NCI-H2081 (cell line): Measurements from ENCODE around the gene CHST8.

Source experiments
- DNase-seq, 2 experiments: peaks; one replicate each; lab custom pipeline; 2025; lab: John Stamatoyannopoulos, UW

CHST8 gene

DNA sequence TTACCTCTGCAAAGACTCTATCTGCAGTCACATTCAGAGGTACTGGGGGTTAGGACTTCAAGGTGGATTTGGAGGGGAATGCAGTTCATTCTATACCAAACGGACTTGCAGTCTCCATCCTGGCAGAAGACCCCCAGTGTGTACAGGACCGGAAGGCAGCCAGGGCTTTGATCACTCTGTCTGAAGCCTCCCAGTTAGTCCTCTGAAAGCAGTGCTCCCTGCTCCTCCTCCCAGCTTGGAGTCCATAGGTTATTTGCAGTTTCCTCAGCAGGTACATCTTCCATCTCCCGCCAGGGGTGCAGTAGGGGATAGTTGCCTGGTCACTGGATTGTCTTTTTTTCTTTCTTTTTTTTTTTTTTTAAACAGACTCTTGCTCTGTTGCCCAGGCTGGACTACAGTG, 96.1 kb downstream of the CHST8 start:
- no peak for DNase-seq

DNA sequence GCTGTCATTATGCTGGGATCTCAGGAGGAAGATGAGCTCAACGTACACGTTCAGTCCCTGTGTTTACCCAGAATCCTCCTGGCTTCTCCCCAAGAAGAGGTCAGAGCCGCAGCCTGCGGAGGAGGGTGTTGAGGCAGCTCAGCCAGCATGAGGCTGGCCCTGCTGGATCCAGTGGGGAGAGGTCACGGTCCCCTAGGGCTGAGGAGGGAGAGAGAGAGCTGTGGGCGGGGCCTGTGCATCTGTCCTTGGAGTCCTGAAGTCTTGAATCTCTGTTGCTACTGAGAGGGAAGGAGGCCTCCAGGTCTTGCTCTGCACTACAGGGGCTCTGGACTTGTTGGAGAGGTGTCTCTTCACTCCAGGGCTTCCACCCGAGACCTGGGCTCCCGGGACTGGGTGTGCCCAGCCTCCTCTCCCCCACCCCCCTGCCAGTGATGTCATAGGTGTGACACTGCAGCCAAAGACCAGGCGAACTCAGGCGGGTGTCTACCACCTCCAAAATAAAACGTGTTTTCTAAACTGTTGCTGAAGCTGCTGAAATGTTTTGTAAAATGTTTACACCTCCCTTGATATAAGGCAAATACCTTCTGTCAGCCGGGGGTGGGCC, 97.0 kb downstream of the CHST8 start:
- DNase-seq, result no peak

DNA sequence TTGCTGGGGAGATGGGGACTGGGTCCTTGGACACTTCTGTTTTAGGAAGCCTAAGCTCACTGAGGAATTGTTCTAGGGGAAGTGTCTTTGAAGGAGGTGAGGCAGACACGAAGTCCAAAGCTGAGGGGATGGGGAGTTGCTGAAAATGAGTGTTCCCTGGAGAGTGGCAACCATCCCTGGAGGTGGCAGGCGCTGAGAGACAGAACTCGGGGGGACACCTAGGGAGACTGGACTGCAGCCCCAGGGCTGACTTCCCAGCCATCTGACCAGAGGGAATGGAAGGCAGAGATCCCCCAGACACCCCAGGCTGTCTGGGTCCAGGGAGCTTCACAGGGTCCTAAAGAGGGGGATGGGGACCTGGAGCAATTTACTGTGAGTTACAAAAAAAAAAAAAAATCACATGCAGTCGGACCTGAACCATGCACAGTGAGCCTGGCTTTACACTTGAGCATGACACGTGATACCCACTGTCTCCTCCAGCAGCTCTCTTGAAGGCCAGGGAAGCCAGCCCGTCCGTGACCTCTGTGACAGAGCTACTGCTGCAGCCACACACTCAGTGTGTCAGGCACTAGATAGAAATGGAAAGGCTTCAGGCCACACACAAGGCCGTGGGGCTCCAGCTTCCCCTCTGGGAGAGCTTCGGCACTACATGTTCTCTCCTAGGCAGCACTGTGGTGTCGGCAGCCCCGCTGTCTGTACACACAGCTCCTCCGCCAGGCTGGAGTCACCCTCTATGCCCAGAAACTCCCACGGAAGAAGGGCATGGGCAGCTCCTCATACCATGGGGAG, 97.8 kb downstream of the CHST8 start:
- DNase-seq, result no peak

DNA sequence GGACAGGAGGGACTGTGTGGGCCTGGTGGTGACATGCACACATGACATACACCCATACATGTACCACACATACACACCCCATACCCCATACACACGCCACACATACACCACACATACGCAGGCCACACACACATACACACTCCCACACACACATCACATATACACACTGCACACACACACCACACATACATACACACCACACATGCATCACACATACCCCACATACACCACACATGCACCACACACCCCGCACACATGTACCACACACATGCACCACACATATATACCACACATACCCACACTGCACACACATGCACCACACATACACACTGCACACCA, 98.4 kb downstream of the CHST8 start:
- no peak for DNase-seq

DNA sequence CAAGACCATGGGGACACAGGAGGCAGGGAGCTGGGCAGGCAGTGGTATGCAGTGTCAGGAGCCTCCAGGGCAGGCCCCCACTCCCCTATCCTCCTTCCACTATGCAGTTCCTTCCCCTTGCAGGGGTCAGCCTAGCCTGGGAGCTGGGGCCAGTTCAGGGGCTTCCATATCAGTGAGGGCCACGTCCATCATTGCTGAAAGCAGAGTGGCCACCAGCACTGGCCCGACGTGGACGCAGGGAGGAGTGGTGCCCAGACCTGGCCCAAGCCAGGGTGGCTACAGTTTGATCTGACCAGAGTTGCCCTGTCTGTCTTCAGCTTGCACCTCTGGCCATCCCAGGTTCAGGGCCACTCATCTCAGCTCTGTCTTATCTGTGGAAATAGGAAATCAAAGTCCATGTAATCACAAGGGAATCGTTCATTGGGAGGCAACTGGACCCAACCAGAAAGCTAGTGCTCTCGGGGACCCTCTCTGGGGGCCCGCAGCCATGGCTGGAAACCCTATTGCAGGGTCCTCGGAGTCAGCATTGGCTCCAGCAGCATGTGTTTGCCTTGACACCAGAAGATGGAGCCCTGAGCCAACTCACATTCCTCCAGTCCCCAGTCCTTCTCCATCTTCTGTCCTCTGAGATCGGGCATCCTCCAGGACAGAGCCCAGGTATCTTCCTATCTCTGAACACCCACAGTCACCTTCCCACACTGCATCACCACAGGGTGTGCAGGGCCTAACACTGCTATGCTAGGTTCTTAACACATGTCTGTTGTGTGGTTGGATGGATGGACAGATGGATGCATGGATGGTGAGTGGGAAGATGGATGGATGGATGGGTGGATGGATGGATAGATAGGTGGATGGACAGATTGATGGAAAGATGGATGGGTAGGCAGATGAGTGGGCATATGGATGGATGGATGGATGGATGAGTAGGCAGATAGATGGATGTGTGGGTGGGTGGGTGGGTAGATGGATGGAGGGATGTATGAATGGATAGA, 99.2 kb downstream of the CHST8 start:
- DNase-seq, result no peak

DNA sequence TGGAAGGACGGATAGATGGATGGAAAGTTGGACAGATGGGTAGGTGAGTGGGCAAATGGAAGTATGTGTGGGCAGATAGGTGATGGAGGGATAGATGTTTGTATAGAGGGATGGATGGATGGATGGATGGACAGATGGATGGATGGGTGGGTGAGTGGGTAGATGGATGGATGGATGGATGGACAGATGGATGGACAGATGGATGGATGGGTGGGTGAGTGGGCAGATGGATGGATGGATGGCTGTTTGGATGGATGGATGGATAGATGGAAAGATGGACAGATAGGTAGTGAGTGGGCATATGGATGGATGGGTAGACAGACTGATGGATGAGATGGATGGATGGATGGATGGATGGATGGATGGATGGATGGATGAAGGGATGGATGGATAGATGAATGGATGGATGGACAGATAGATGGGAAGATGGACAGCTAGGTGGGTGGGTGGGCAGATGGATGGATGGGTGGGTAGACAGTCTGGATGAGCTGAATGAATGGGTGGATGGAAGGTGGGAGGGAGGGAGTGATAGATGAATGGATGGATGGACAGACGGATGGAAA, 100.1 kb downstream of the CHST8 start:
- no peak for DNase-seq

DNA sequence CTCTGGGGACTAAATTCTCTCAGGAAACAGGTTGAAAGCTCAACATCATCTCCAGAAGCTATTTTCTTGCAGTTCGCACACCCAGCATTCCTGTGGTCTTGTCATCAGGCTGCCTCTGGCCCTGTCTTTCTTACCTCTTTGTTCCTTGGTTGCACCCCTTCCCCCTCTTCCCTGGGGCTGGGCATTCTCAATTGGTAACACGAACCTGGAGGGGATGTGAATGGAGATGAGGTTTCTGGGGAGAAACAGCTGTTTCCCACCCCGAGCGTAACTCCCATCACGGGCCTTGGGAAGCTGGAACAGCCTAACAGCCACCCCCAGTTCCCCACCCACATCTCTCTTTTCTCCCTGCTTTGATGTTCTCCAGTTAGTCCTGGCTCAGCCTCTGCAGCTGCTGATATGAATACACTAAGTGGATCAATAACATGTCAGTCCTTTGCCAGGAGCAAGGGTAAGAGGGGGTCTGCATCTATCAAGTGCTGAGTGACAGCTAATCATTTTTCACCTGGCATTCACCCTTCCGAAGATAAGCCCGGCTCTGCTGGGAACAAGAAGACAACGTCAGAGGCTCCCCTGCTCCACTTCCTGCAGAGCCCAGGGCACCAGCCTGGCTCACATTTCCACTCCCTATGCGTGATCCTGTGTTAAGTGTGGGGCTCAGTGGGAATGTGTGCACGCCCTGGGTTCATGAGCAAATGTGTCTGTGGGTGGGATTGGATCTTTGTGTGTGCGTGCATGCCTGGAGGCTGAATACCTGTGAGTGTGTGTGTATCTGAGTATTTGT, 100.9 kb downstream of the CHST8 start:
- no peak for DNase-seq

DNA sequence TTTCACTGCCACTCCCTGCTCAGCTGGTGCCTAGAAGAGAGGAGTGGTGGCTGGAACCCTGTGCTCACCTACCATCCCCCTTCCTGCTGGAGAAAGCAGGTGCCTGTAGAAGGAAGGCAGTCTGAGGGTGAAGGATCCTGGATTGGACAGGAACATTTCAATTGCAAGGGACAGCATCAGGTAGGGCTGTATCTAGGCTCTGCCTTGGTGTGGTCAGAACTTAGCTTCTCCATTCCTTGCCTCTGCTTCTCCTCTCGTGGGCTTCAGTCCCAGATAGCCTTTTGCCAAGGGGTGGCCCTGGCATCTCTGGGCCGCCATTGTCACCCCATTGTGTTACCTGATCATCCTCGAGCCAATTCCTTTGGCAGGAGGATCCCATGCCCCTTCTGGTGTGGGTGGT, 101.8 kb downstream of the CHST8 start:
- DNase-seq, result no peak

DNA sequence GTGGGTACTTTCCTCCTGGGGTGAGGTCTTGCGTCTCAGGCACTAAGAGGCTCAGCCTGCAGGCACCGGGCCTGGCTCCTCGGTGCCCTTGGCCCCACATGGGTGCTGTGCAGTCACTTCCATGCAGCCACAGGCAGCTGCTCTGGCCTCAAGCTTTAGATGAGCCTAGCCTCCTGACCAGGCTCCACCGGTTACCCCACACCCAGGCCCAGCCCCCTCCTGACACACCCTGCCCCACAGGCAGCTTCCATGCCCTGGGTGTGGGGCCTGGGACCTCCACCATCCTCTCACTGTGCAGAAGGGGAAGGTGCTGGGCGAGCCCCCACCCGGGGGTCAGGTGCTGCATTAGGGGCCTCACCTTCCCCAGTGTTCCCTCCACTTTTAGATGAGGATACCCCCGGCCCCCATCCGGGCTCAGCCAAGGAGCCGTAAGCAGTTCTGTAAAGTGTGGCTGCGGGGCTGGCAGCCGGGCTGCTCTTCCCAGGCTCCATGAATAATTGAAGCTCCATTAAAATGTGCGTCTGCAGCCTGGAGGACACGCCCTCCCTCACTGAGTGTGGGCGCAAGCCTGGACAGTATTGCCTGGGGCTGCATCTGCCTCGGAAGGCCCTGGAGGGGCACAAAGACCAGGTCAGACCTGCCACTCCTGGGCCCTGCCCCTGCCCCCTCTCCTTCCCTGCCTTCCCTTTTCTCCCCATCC, 102.4 kb downstream of the CHST8 start:
- no peak for DNase-seq

DNA sequence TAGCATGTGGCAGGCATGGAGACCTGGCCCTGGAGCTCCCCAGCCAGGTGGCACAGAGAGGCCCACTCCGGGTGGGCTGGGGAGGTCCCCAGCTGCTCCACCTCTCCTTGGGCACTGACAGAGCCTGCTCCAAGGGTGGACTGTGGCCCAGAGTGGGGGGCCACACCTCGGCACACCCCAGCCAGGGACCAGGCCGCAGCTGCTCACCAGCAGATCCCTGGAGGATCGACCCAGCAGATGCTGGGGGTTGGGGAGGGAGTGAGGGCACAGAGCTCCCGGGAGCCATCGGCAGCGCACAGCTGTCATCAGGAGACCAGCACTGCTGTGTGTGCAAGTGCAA, 102.9 kb downstream of the CHST8 start:
- no peak for DNase-seq

DNA sequence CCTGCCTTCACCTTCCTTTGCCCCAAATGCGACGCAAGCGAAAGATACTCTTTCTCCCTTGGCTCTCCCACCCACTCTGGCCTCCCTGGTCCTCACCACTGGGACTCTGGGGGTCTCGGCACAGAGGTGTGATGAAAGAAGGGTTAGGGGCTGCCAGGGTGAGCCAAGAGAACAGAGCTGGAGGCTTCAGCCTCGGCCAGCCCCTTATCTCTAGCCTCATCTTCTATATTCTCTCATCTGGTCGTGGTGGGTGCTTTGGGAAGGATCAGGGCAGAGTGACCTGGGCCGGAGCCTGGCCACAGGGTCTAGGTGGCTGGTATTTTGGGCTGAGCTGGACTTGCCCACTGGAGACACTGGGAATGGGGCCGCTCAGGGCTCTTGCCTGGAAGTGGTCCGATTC, 103.8 kb downstream of the CHST8 start:
- DNase-seq, result no peak

DNA sequence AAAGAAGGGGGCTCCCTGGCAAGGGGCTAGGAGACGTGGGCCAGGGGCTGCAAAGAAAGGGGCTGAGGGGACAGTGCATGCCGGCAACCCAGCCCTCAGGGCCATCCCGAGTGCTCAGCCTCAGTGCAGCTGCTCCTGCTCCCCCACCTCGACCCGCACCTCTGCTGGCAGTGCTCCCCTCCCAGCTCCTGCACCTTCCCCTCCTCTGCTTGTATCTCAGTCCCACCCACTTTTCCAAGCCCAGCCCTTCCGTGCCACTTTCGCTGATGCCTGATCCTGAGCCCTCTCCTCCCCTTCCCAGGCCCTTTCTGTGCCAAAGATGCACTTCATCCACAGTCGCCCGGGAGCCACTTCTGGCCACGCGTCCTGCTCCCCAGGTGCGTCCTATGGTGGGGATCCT, 105.0 kb downstream of the CHST8 start:
- no peak for DNase-seq

DNA sequence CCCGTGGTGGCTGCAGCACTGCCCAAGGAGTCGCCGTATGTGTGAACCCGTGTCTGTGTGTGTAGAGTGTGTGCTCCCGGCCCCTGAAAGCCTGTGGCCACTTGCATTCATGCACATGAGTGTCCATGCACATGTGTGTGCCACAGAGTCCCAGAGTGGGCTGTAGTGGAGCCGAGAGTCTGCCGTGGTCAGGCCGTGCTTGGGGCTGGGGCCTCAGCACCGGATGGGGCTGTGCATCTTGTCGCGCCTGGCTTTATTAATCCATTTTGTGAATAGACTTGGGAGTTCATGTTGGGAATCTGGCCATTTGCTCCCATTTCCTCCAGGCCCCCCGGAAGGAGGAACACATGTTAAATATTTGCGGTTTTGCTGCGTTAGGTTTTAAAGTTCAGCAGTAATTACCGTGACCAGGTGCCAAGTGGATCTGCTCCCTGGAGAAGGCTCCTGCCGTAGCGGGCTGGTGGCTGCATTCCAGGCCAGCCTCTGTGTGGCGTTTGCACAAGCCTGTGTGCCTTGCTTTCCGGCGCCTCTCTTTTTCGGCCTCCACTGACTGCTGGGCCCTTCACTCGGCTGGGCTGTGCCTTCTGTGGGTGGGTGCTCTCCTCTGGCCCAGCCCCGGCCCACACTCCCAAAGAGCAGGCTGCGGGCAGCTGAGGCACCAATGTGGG, 105.7 kb downstream of the CHST8 start:
- no peak for DNase-seq

DNA sequence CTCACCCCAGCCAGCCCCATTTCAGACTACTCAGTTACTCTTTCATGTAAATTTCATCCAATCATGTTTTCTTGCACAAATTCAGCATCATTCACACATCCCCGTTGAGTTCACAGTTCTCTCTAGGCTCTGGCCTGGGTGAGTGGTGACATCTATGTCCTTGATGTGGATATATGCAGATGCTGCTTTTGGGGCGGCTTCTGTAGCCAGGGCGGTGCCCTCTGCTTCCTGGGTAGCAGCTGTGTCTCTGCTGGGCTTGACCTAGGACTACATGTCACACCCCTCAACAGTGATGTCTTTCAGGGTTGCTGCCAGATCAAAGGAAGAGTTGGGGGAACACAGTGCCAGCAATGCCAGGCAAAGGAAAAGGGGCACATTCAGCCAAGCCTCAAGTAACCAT, 106.4 kb downstream of the CHST8 start:
- DNase-seq, result no peak

DNA sequence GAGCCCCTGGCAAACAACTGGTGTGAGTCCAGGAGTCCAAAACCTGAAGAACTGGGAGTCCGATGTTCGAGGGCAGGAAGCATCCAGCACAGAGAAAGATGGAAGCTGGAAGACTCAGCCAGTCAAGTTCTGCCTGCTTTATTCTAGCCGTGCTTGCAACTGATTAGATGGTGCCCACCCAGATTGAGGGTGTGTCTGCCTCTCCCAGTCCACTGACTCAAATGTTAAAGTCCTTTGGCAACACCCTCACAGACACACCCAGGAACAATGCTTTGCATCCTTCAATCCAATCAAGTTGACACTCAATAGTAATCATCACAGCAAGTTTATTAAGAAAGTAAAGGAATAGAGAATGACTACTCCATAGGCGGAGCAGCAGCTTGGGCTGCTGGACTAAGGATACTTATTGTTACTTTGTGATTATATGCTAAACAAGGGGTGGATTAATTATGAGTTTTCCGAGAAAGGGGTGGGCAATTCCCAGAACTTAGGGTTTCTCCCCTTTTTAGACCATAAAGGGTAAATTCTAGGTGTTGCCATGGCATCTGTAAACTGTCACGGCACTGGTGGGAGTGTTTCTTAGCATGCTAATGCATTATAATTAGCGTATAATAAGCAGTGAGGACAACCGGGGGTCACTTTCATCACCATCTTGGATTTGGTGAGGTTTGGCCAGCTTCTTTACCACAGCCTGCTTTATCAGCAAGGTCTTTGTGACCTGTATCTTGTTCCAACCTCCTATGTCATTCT, 109.3 kb downstream of the CHST8 start:
- DNase-seq, result no peak

DNA sequence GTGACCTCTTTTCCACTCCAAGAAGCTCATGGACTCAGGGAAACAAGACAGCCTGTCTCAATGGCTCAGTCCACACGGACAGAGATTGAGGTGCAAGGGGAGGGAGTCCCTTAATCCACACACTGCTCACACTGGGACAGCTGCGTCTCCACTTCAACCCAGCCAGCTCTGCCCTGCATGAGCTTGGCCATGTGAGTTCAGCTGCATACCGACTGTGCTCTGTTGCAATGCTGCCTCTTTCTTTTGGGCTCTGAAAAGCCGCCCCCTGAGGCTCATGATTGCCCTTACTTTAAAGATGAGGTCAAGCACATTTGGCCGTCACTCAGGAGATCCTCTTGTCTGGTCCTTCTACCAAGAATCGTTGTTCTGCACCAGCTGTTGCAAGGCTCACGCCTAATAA, 110.1 kb downstream of the CHST8 start:
- no peak for DNase-seq

DNA sequence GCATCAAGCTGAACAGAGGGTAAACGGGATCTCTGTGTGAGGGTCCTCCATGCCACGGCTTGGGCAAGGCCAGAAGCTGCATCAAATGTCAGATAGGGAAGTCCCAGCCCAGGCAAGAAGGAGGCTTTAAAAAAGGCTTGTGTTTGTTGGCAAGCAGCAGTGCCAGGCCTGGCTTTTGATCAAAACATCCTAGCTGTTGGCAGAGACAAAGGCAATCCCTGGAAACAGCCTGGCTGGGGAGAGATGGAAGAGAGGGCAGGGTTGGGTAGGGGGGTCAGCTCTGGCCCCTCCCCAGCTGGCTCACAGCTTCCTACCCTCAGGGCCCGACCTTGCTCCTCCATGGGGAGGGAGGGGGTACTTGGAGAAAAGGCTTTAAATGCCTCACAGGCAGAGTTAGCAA, 113.2 kb downstream of the CHST8 start:
- DNase-seq, result no peak

DNA sequence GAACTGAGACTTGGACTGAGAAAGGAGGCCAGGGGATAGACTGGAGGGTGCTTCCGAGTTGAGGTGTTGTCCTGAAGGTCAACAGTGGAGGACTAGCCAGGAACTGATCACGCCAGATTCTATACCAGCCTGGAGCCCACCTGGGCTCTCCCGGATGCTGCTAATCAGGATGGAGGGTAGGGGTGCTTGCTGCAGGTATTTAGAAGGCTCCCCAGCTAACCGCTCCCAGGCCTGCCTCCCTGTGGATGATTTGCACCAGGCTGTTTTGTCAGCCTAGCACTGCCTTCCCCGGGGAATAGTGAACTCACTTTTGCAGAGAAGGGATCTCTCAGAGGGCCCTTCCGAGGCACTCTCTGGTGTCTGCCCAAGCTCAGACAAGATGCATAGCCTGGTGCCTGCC, 114.4 kb downstream of the CHST8 start:
- no peak for DNase-seq

DNA sequence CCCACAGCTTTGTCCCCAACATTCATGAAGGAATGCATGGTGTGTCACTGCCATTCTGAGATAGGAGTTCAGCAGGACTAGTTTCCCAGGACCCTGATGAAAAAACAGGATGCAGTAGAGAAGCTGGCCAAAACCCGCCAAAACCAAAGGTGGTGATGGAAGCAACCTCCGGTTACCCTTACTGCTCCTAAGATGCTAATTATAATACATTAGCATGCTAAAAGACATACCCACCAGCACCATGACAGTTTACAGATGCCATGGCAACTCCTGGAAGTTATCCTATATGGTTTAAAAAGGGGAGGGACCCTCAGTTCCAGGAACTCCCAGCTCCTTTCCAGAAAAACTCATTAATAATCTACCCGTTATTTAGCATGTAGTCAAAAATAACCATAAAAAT, 115.0 kb downstream of the CHST8 start:
- no peak for DNase-seq
